IPS DF 19.7 (cell line): Measurements from ENCODE around the gene ADGRG7.

Source experiments
- DNase-seq: peaks from one replicate; pipeline ENCODE4 v3.0.0-alpha.2; 2013; ENCODE audit warnings: low read depth, low spot score

Gene ADGRG7

GRCh38 chr3:100698736-100699135 is 89.3 kb downstream of the ADGRG7 start:
- DNase-seq = no peak

GRCh38 chr3:100700708-100701107 is 91.3 kb downstream of the ADGRG7 start:
- no peak for DNase-seq

- DNase-seq = no peak
These were observed 92.9 kb downstream of the ADGRG7 start for GRCh38 chr3:100702082-100702979.

- no peak for DNase-seq
These were observed 93.6 kb downstream of the ADGRG7 start for GRCh38 chr3:100702980-100703345.

GRCh38 chr3:100703865-100704264 is 94.5 kb downstream of the ADGRG7 start:
- DNase-seq = no peak

- DNase-seq = no peak
These were observed 97.0 kb downstream of the ADGRG7 start for GRCh38 chr3:100706365-100706764.

GRCh38 chr3:100708644-100708988 is 99.2 kb downstream of the ADGRG7 start:
- no peak for DNase-seq

- peak; percentile 87 for DNase-seq
These were observed 99.8 kb downstream of the ADGRG7 start, which contains the start of gene TFG for GRCh38 chr3:100708989-100709841. Gene TFG (plus strand): TSS chr3:100709494. CDS start chr3:100713686, 4,192 bp downstream.

- DNase-seq = no peak
These were observed 100.5 kb downstream of the ADGRG7 start for GRCh38 chr3:100709842-100710260.

- DNase-seq = no peak
These were observed 101.0 kb downstream of the ADGRG7 start for GRCh38 chr3:100710261-100710968.

- DNase-seq = no peak
These were observed 105.8 kb downstream of the ADGRG7 start for GRCh38 chr3:100715176-100715575.

GRCh38 chr3:100717063-100717462 is 107.7 kb downstream of the ADGRG7 start:
- DNase-seq = no peak

GRCh38 chr3:100717637-100718487 is 108.5 kb downstream of the ADGRG7 start:
- no peak for DNase-seq

GRCh38 chr3:100719136-100719535 is 109.7 kb downstream of the ADGRG7 start:
- no peak for DNase-seq

- no peak for DNase-seq
These were observed 111.0 kb downstream of the ADGRG7 start for GRCh38 chr3:100720426-100720825.

- DNase-seq = no peak
These were observed 116.6 kb downstream of the ADGRG7 start for GRCh38 chr3:100725935-100726513.

GRCh38 chr3:100726706-100727105 is 117.3 kb downstream of the ADGRG7 start:
- DNase-seq = no peak

GRCh38 chr3:100730524-100730923 is 121.1 kb downstream of the ADGRG7 start:
- DNase-seq = no peak

GRCh38 chr3:100732435-100732834 is 123.0 kb downstream of the ADGRG7 start:
- DNase-seq = no peak

GRCh38 chr3:100737334-100737733 is 127.9 kb downstream of the ADGRG7 start:
- peak; percentile 17 for DNase-seq

GRCh38 chr3:100740207-100740606 is 130.8 kb downstream of the ADGRG7 start:
- no peak for DNase-seq
